ENCODE data around the gene TOP2B.

TOP2B gene

GRCh38 chr3:25674670-25675069 is 10.0 kb upstream of the TOP2B start:
- no peak for DNase-seq

GRCh38 chr3:25673738-25674298 is 9.1 kb upstream of the TOP2B start:
- no peak for DNase-seq

GRCh38 chr3:25665315-25666280 is 891 bp upstream of the TOP2B start:
- no peak for DNase-seq

GRCh38 chr3:25663869-25664811 is 567 bp downstream of the TOP2B start:
- DNase-seq, result peak; percentile 19

- peak; percentile 37 for DNase-seq
Measured at GRCh38 chr3:25663347-25663868, 1.3 kb downstream of the TOP2B start.

GRCh38 chr3:25662736-25663320 is 1.9 kb downstream of the TOP2B start:
- DNase-seq, result no peak

GRCh38 chr3:25661694-25662437 is 2.8 kb downstream of the TOP2B start:
- DNase-seq, result no peak

GRCh38 chr3:25658836-25659235 is 5.9 kb downstream of the TOP2B start:
- no peak for DNase-seq

- DNase-seq, result no peak
Measured at GRCh38 chr3:25657293-25657692, 7.4 kb downstream of the TOP2B start.

- DNase-seq, result no peak
Measured at GRCh38 chr3:25655659-25656058, 9.0 kb downstream of the TOP2B start.

GRCh38 chr3:25654576-25654975 is 10.1 kb downstream of the TOP2B start:
- no peak for DNase-seq

GRCh38 chr3:25653322-25653721 is 11.4 kb downstream of the TOP2B start:
- no peak for DNase-seq

- no peak for DNase-seq
Measured at GRCh38 chr3:25652921-25653320, 11.8 kb downstream of the TOP2B start.

GRCh38 chr3:25648925-25649830 is 15.5 kb downstream of the TOP2B start:
- no peak for DNase-seq

GRCh38 chr3:25648107-25648535 is 16.6 kb downstream of the TOP2B start:
- peak; percentile 17 for DNase-seq

- no peak for DNase-seq
Measured at GRCh38 chr3:25635038-25635437, 29.7 kb downstream of the TOP2B start.

- no peak for DNase-seq
Measured at GRCh38 chr3:25633919-25634318, 30.8 kb downstream of the TOP2B start.

- no peak for DNase-seq
Measured at GRCh38 chr3:25631989-25632388, 32.7 kb downstream of the TOP2B start.

GRCh38 chr3:25621087-25621486 is 43.6 kb downstream of the TOP2B start:
- no peak for DNase-seq

- no peak for DNase-seq
Measured at GRCh38 chr3:25620493-25620892, 44.2 kb downstream of the TOP2B start.

- DNase-seq, result no peak
Measured at GRCh38 chr3:25619382-25619781, 45.3 kb downstream of the TOP2B start.

All from NCI-H510A (cell line).